HL-60/S4 (cell line): Measurements from ENCODE around the gene ZNF597.

Experiments used
- in situ Hi-C: fragments of 300-500 bp; cut with MboI; formaldehyde crosslinking; loops from 2 replicates; pipeline ENCODE4 v1.14.3; 2022; ENCODE audit warnings: low sequenced_read_pairs

ZNF597 gene

GRCh38 chr16:3457434-3458252, 14.3 kb upstream of the ZNF597 start:
- in situ Hi-C loops: no loop called here

DNA sequence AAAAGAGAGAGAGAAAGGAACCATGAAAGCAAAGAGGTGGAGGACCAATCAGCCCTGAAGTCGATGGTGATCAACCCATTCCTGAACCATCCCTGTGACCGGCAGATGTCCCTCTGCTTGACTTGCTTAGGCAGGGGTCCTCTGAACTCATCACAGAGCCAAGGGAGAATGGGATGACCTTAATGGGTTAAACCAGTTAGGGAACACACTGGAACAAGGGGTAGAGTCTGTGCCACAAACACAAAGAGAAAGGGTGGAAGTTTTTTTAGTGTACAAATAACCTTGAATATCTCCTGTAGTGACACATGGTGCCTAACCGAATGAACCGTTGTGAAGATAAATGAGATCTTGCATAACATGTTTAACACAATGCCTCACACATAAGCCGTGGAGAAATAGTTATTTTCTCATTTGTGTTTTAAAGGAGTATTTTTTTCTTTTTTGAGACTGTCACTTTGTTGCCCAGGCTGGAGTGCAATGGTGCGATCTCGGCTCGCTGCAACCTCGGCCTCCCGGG, 11.4 kb upstream of the ZNF597 start:
- in situ Hi-C loops: no loop called here

DNA sequence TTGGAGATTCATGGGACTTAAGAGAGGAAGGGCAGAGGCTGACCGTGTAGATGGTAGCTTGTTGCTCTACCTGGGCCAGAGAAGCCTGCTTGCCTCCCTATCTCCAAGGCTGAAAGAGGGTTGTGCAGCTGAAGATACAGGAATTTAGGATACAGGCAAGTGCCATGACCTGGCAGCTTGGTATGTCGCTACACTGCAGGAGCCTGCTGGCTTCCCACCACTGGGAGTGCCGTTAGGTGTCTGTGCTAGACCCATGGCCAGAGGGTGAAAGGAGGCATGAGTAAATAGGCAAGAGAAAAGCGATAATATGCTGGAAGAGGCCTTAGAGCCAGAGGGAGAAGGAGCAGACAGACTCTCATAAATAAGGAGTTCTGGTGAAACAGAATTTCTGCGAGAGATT, 10.8 kb upstream of the ZNF597 start:
- in situ Hi-C loops: no loop called here

DNA sequence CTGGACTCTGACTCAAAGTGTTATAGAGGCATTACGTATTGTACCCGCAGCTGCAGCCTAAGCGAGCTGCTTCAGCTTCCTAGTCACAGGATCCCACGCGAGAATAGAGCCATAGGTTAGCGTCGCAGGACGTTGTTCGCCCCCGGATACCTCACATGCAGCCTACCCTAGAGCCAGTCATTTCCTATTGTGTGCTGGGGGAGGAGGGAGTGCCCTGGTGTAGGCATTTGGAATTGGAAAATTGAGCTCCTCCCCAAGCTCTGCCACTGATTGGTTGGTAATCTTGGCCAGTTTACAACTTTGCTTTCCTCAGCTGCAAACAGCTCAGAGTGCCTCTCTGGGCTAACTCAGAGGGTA, 706 bp upstream of the ZNF597 start:
- in situ Hi-C loops: no loop called here

GRCh38 chr16:3439637-3440036, 3.7 kb downstream of the ZNF597 start:
- in situ Hi-C loops: no loop called here

DNA sequence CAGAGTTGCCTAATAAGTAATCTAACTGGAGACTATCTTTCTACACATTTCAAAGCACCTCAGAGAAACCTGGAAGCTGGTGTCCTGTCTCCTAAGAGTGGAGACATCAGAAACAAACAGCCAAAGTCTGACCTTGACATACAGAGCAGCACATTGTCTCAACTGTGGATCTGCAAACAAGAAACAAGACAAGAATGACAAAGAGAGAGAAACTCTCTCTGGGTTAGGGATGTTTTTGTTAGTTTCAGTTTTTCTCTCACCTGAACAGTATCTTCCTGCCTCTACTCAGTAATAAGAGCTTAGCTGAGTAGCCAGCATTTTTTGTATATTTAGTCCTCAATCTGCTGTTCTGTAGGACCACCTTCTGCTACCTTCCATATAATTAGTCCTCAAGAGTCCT, 8.9 kb downstream of the ZNF597 start:
- in situ Hi-C loops: no loop called here

- in situ Hi-C loops: no loop called here
These were observed 11.5 kb downstream of the ZNF597 start for GRCh38 chr16:3431779-3432219.

DNA sequence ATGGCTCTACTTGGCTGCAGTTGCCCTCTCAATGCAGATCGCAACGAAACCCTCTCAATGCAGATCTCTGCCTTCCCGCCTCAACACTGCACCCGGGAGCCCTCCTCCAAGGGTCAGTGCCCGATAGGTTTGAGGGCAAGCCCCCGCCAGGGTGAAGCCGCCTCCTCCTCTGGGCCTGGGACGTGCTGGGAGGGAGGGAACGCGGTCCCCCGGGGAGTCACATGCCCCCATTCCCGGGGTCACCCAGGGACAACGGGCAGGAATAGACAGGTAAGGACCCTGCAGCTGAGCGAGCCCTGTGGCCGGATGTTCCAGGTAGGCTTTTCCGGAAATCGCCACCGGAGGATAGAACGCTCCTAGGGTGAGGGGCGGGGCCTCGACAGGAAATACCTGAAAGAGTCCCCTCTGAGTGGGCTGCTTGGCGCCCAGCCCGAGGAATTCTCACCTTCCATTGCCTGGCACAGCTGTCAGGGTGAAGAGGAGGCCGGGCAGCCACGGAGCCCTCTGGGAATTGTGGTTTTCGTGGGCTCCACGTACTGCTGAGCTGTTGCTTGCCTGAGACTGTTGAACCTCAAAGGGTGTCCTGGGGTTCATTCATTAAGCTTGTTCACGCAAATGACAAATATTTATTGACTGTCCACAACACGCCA, 29.4 kb downstream of the ZNF597 start:
- in situ Hi-C loops: no loop called here

DNA sequence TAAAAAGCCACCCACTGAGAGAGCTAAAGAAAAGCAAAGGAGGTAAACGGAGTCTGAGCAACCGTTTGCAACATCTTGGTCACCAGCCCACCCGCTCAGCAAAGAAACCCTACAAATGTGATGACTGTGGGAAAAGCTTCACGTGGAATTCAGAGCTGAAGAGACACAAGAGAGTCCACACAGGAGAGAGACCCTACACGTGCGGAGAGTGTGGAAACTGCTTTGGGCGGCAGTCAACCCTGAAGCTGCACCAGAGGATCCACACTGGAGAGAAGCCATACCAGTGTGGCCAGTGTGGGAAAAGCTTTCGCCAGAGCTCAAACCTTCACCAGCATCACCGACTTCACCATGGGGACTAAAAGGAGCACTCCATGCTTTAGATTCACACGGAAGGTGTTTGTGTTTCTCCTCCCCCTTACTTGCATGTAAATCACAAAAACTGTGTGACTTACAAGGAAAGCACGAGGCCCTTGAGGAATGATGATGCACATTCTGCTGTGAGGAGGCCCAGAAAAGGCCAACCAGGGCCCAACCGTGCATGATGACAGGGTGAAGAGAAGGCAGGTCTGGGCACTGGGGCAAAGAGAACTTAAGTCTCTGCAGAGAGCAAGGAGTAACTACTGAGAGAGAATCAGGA, 34.6 kb downstream of the ZNF597 start:
- in situ Hi-C loops: no loop called here

DNA sequence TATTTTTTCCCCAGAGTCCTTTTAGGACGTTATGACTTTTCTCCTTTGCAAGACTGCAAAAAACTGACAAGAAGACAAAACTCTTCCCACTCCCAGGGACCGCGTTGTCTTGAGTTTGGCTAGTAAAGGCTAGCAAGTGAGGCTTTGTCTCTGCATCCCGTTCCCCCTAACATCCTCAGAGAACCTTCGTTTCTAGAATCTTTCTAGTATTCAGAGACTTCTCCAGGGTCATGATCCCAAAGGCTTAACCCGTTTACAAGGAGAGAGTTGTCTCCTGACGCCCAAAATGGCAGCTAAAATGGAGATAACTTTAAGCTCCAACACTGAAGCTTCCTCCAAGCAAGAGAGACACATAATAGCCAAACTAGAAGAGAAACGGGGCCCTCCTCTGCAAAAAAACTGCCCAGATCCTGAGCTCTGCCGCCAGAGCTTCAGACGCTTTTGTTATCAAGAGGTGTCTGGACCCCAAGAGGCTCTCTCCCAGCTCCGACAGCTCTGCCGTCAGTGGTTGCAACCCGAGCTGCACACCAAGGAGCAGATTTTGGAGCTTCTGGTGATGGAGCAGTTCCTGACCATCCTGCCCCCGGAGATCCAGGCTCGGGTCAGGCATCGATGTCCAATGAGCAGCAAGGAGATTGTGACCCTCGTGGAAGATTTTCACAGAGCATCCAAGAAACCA, 41.4 kb downstream of the ZNF597 start:
- in situ Hi-C loops: no loop called here

- in situ Hi-C loops: no loop called here
These were observed 42.3 kb downstream of the ZNF597 start, which contains the start of the genes ZNF174 and ZSCAN32 for GRCh38 chr16:3400779-3401688. ZNF174 (plus strand) TSS chr16:3401215; CDS start chr16:3402005, 790 bp downstream. ZSCAN32 (minus strand) TSS chr16:3401004; CDS start chr16:3397557, 3,447 bp downstream.

- in situ Hi-C loops: no loop called here
These were observed 42.9 kb downstream of the ZNF597 start for GRCh38 chr16:3400446-3400778.

DNA sequence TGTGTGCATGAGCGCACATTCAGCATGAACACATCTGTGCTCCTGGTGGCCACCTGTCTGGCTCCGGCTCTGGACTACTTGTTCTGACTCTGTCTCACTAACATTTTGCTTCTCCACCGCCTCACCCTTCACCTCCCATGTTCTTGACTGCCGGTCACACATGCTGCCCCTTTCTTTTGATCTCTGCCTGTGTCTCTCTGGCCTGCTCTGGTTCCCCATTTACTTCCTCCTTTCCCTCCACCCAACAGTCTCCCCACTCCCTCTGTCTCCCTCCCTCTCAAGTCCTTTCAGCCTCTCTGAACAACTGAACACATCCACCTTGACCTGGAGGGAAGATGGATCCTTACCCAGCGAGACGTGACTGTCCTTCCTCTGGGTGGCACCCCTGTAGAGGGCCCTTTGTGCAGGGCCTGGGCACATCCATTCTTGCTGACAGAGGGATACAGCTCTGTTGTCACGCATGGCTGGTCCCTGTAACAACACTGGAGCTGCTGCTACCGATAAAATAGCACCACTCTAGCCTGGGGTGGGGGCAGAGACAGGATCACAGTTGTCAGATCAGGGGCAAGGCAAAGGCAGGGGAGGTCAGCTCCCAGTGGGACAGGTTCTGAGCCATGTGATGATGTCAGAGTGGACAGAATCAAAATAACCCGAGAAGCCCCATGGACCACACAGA, 53.5 kb downstream of the ZNF597 start:
- in situ Hi-C loops: no loop called here

DNA sequence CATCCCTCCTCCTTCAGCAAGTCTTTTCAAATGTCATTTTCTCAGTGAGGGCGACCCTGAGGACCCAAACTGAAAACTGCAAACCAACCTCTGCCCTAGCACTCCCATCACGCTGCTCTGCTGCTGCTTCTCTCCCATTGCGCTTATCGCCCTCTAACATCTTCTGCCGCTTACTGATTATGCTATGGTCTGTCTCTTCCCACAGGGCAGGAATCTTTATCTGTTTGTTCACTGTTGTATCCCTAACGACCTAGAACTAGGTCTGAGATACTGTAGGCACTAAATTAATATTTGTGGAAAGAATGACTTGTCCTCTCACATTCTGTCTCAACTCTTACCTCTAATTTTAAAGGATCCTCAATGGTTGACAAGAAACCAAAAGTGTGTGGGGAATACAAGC, 55.0 kb downstream of the ZNF597 start:
- in situ Hi-C loops: no loop called here

DNA sequence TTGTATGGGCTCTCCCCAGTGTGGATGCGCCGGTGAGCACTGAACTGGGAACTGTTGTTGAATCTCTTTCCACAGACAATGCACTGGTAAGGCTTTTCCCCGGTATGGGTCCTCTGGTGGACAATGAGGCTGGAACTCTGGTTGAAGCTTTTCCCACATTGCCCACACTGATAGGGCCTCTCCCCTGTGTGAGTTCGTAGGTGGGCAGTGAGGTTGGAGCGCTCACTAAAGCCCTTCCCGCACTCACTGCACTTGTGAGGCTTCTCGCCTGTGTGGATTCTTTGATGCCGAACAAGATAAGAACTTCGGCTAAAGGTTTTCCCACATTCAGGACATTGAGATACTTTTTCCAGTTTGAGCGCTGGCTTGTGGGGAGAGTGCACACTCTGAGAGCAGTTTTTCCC, 60.3 kb downstream of the ZNF597 start:
- in situ Hi-C loops: no loop called here
